GM19351 (cell line): ENCODE data around the gene COA1.

Experiments used
- ATAC-seq: cut with Tn5 transposase; IDR thresholded peaks from one replicate; pipeline ENCODE4 v1.9.1; 2021; ENCODE audit warnings: mild to moderate bottlenecking, moderate library complexity; ENCODE audit not compliant: unreplicated experiment

The COA1 gene

GRCh38 chr7:43658718-43659548 lies 70.4 kb downstream of the COA1 start:
- ATAC-seq: peak; percentile 79

- no peak for ATAC-seq
Observed at GRCh38 chr7:43656997-43657396, 72.3 kb downstream of the COA1 start.

- no peak for ATAC-seq
Observed at GRCh38 chr7:43655584-43655983, 73.7 kb downstream of the COA1 start.

- ATAC-seq: no peak
Observed at GRCh38 chr7:43653891-43654504, 75.3 kb downstream of the COA1 start.

- no peak for ATAC-seq
Observed at GRCh38 chr7:43653466-43653865, 75.9 kb downstream of the COA1 start.

GRCh38 chr7:43652364-43652763 lies 77.0 kb downstream of the COA1 start:
- ATAC-seq: no peak

- ATAC-seq: no peak
Observed at GRCh38 chr7:43650457-43651052, 78.8 kb downstream of the COA1 start.

GRCh38 chr7:43649755-43650274 lies 79.5 kb downstream of the COA1 start:
- peak; percentile 65 for ATAC-seq

GRCh38 chr7:43648473-43649406 lies 80.6 kb downstream of the COA1 start:
- peak; percentile 61 for ATAC-seq

GRCh38 chr7:43647673-43648472 lies 81.5 kb downstream of the COA1 start:
- no peak for ATAC-seq

GRCh38 chr7:43647339-43647672 lies 82.0 kb downstream of the COA1 start:
- no peak for ATAC-seq

GRCh38 chr7:43646603-43647338 lies 82.6 kb downstream of the COA1 start:
- no peak for ATAC-seq

GRCh38 chr7:43645699-43646226 lies 83.6 kb downstream of the COA1 start:
- ATAC-seq: no peak

GRCh38 chr7:43643846-43644245 lies 85.5 kb downstream of the COA1 start:
- no peak for ATAC-seq

- ATAC-seq: no peak
Observed at GRCh38 chr7:43642897-43643630, 86.3 kb downstream of the COA1 start.

- no peak for ATAC-seq
Observed at GRCh38 chr7:43640679-43641078, 88.6 kb downstream of the COA1 start.

- ATAC-seq: no peak
Observed at GRCh38 chr7:43639858-43640491, 89.3 kb downstream of the COA1 start.
